HG02610 (cell line): ENCODE data around the gene MRGPRF.

Experiments
- ATAC-seq: cut with Tn5 transposase; IDR thresholded peaks from one replicate; pipeline ENCODE4 v1.9.1; 2021; ENCODE audit warnings: mild to moderate bottlenecking, moderate library complexity; ENCODE audit not compliant: unreplicated experiment

MRGPRF gene, protein sequence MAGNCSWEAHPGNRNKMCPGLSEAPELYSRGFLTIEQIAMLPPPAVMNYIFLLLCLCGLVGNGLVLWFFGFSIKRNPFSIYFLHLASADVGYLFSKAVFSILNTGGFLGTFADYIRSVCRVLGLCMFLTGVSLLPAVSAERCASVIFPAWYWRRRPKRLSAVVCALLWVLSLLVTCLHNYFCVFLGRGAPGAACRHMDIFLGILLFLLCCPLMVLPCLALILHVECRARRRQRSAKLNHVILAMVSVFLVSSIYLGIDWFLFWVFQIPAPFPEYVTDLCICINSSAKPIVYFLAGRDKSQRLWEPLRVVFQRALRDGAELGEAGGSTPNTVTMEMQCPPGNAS

GRCh38 chr11:69013009-69013951, at the start of gene MRGPRF:
Gene MRGPRF (minus strand): TSS chr11:69013246. CDS start chr11:69009901, 3,345 bp downstream.
- ATAC-seq = no peak

- ATAC-seq = no peak
These were observed 49.3 kb upstream of the MRGPRF start for GRCh38 chr11:69062169-69062855.

- no peak for ATAC-seq
These were observed 48.6 kb upstream of the MRGPRF start for GRCh38 chr11:69061713-69062053.

DNA sequence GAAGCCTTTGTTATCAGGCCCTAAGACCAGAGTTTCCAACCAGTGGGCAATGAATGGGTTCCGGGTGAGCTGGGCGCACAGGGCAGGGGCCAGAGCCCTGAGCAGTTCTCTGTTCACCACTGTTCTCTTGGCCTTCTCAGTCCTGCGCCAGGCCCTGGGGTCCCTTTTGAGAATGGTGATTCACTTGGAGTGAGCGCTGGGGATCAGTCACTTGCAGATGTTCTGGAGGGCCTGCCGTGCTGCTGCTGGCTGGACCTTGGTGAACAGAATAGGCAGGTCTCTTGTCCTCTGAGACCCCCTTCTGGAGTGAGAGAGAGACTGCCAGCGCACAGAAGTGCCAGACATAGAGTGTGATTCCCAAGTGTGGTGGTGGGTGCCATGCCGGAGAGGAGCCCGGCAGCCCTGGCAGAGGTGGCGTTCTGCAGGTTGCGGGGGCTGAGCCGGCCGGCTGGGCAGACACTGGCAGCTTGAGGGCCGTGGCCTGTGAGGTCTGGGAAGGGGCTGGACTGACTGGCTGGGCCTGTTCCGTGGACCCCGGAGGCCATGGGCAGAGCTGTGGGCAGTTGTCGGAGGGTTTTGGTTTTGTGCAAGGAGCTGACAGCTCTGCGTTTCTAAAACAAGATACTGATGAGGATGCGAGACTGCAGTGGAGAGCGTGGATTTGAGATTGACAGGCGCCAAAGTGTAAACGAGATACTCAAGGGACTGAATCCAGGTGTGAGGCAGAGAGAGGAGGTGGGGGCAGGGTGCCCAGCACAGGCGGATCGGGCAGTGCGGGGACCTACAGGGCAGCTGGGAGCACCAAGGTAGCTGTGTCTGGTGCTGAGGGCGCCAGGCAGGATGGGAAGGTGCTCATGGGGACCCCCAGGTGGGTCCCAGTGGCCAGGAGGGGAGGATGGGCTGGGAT, 48.0 kb upstream of the MRGPRF start:
- ATAC-seq = no peak

DNA sequence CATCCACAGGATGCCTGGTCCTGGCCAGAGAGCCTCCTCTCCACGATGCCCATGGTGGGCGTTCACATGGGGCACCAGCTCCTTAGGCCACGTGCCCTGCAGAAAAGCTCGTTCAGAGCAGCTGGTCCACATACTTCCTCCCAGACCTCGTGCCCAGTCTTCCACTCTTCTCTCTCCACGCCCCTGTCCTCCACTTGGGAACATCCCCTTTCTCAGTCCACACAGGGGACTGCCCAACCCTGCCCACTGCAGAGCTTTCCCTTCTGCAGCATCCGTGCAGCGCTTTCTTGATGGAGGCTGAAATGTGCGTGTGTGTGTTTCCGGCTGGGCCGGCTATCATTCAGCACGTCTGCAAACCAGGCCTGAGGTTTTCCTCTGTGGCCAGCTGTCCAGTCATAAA, 46.9 kb upstream of the MRGPRF start:
- no peak for ATAC-seq

GRCh38 chr11:69059429-69059828, 46.4 kb upstream of the MRGPRF start:
- ATAC-seq = no peak

DNA sequence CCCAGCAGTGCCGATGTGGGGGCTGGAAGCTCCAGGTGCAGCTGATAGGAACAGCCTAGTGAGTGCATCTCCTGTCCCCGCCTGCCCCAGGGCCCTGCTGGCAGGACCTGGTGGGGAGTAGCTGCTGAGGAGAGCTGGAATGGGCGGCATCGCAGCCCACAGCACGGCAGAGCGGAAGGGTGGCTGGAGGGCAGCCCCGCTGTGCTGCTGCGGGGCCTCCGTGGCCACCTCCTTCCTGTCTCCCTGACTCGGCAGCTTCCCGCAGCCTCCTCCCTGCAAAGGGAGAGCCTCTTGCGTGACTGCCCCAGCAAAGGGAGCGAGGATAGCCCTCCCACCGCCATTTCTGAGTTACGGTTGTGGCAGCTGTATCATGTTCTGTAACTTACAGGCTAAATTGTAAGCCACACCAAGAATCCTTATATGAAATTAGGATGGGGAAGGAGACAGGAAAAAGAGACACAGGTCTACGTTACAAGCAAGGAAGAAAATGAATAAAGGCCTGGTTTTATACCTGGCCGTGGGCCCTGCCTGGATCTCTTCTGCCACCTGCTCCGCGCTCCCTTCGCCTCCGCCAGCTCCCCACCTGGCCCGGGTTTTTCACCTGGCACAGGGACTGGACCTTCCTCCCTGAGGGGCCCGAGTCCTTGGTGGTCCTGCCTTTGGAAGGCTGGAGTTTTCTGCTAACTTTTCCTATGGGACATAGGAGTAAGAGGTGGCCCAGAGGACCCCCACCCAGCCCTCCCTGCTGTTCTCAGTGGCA, 45.6 kb upstream of the MRGPRF start:
- ATAC-seq = no peak

GRCh38 chr11:69057801-69058200, 44.8 kb upstream of the MRGPRF start:
- no peak for ATAC-seq

DNA sequence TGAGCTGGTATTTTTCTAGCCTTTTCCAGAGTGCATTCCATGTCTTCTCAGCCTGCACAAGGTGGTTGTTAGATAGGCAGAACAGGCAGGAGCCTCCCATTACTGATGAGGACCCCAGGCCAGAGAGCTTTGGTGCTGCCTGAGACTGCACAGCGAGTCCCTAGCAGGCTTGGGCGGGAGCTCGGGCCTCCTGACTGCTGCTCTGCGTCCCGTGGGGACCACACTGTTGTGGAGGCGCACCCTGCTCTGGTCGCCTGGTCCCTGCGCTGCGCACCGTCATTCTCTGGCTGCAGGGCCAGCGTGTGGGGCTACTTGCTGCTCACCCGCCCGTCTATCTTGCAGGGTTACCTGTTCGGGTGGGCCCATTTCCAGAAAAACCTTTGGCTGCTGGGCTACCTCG, 44.2 kb upstream of the MRGPRF start:
- no peak for ATAC-seq

GRCh38 chr11:69055598-69056516, 42.8 kb upstream of the MRGPRF start:
- ATAC-seq = peak; percentile 81

DNA sequence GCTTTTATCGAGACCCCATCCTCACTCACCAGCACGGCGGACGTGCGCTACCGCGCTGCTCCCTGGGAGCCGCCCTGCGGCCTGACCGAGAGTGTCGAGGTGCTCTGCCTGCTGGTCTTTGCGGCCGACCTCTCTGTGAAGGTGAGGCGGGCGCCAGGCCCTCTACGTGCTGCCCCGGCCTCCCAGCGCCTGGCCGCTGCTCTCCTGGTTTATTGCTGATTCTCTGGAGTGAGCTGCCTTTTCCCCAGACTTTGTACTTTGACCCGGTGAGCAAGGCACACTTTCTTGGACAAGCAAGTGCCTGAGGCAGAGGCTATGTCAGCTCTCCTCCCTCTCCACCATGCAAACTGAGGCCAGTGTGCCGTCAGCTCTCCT, 42.2 kb upstream of the MRGPRF start:
- ATAC-seq = no peak

- no peak for ATAC-seq
These were observed 41.6 kb upstream of the MRGPRF start for GRCh38 chr11:69054397-69055211.

- ATAC-seq = no peak
These were observed 40.7 kb upstream of the MRGPRF start for GRCh38 chr11:69053546-69054396.

DNA sequence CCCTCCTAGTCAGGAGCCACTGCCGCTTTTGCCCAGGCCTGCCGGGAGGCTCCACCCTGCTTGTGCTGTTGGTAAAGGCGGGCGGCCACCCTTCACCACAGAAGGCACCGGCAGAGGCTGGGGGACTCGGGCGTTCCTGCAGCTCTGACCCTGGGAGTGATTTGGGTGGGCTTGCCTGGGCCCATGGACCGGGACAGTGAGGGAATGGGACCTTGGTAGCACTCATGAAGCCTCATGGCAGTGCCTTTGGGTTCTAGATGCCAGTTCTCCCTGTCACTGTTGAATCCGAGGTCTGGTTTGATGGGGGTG, 40.1 kb upstream of the MRGPRF start:
- ATAC-seq = no peak

- no peak for ATAC-seq
These were observed 39.5 kb upstream of the MRGPRF start for GRCh38 chr11:69052343-69053168.
